ENCODE results near the gene DIS3L2. TPM values are rescaled to one million over a fixed set of nuclear protein-coding genes. Genes with fewer than 3 reads are reported as not detected.

The DIS3L2 gene
- total and polyA plus RNA-seq, 2 of the 4 experiments (the other 2 are of a cell fraction) = 14.7 to 19.2 TPM

GRCh38 chr2:232228971-232229894 lies 267.7 kb downstream of the DIS3L2 start:
- ATAC-seq (ENCODE audit: low read depth) (no peak), DNase-seq (peak; percentile 40)
- Histone ChIP-seq H3K18ac (ENCODE audit: low read depth, low read length) (no peak overlapping the region), H4K8ac (ENCODE audit: low read depth in 2 of 2, low read length in 2 of 2) (no peak overlapping the region), H3K9me1 (ENCODE audit: insufficient read depth, low read length) (peaks cover 4% of the 10 kb centered on the region; the same call in 1 of the 2 replicates), H3K36me3 (ENCODE audit: control insufficient read depth, insufficient read depth, low read length) (no peaks in the 10 kb centered on the region), H2BK15ac (ENCODE audit: low read depth, low read length) (no peak overlapping the region), H3K27me3 (ENCODE audit: control insufficient read depth, insufficient read depth, low read length) (no peaks in the 10 kb centered on the region), H2AK5ac (ENCODE audit: low read depth, low read length) (no peak overlapping the region), H2AFZ (replicated peaks; ENCODE audit: low read length, poor library complexity) (no peak overlapping the region), H3K4me2 (ENCODE audit: low read depth, low read length) (no peak overlapping the region), H3K14ac (replicated peaks; ENCODE audit: low read depth, low read length) (no peak overlapping the region), H3K4me1 (ENCODE audit: control insufficient read depth, insufficient read depth, low read length) (no peaks in the 10 kb centered on the region), H2AK9ac (replicated peaks; ENCODE audit: low read depth, low read length, poor library complexity) (no peak overlapping the region), H2BK5ac (ENCODE audit: low read depth, low read length, poor library complexity, severe bottlenecking) (no peak overlapping the region), H3K9ac (ENCODE audit: low read depth, low read length) (no peak overlapping the region), H3K79me1 (ENCODE audit: low read depth in 1 of 2, low read length in 2 of 2) (0 out of 4 replicates have a peak, but pooled peaks cover 0 to 5% of the 10 kb centered on the region in 2 experiments), H3K4ac (ENCODE audit: low read depth, low read length) (no peak overlapping the region), H2BK120ac (ENCODE audit: low read depth, low read length) (no peak overlapping the region), H3K4me3 (ENCODE audit: insufficient read depth, low read depth, low read length) (no peak overlapping the region), H2BK20ac (ENCODE audit: low read depth, low read length) (no peak overlapping the region), H4K5ac (ENCODE audit: low read depth, low read length) (no peak overlapping the region), H3K56ac (ENCODE audit: extremely low read depth, insufficient read depth, low read length) (no peak overlapping the region), H4K91ac (ENCODE audit: insufficient read depth, low read depth, low read length) (no peak overlapping the region), H4K20me1 (ENCODE audit: insufficient read depth, low read length) (0 out of 2 replicates have a peak, but pooled peaks cover 5% of the 10 kb centered on the region), H3K27ac (ENCODE audit: insufficient read depth, low read length) (no peak overlapping the region), H3K23ac (ENCODE audit: low read depth, low read length) (no peak overlapping the region), H3K9me3 (ENCODE audit: control insufficient read depth, insufficient read depth, low read length) (no peaks in the 10 kb centered on the region)
- TF ChIP-seq MAFK (IDR thresholded peaks at IDR 0.05; ENCODE audit: low read depth, low read length) (peak; percentile 89), USF2 (IDR thresholded peaks at IDR 0.05; ENCODE audit: low read depth, low read length) (no peak)
- in situ Hi-C loops (cut with MboI; ENCODE audit: low sequenced_read_pairs) (no loop called here), dilution Hi-C loops (cut with HindIII; ENCODE audit: low sequenced_read_pairs, unreplicated experiment) (no loop called here), intact Hi-C loops (cut with micrococcal nuclease) (no loop called here)
- 100% methylated on average over 1 of the region's 7 CpGs; no CpG with 5 or more reads in 1 of the 2 experiments for WGBS, 2 experiments (ENCODE audit: extremely low coverage in 2 of 2, insufficient read length in 1 of 2)
- no TSS peak for BruUV-seq (replicated peaks)
- ChIA-PET CTCF (no interaction called here), POLR2A (ENCODE audit: unreplicated experiment) (no interaction called here)
